DOHH2 (cell line): ENCODE data around the gene RGS3.
A peak's percentile ranks its signal among the peaks of the same experiment; 100 is the strongest.

Experiments used
- H3F3A ChIP-seq: fragments of 200-600 bp; sonication (generic), shearing (Covaris generic); 2 replicates; pipeline ENCODE4 v1.6.0; 2016; ENCODE audit warnings: antibody characterized with exemption, mild to moderate bottlenecking; ENCODE audit not compliant: control insufficient read depth, insufficient read depth
- H3K27ac ChIP-seq: fragments of 200-600 bp; sonication (generic); 2 replicates; pipeline ENCODE4 v1.5.1; 2014; ENCODE audit warnings: low read depth, mild to moderate bottlenecking, low read length, moderate library complexity
- H3K27me3 ChIP-seq: fragments of 200-600 bp; sonication (generic); 2 replicates; pipeline ENCODE4 v1.6.1; 2014; ENCODE audit warnings: mild to moderate bottlenecking, low read length, mixed read lengths; ENCODE audit not compliant: control insufficient read depth
- H3K36me3 ChIP-seq: fragments of 200-600 bp; sonication (generic); 2 replicates; pipeline ENCODE4 v1.6.1; 2014; ENCODE audit warnings: mild to moderate bottlenecking, low read length, moderate library complexity, mixed read lengths; ENCODE audit not compliant: control insufficient read depth
- H3K4me1 ChIP-seq: fragments of 200-600 bp; sonication (generic); 2 replicates; pipeline ENCODE4 v1.6.1; 2014; ENCODE audit warnings: mild to moderate bottlenecking, low read length, mixed read lengths; ENCODE audit not compliant: control insufficient read depth
- H3K4me2 ChIP-seq: fragments of 200-600 bp; sonication (generic); 2 replicates; pipeline ENCODE4 v1.6.0; 2014; ENCODE audit warnings: mild to moderate bottlenecking, low read length, moderate library complexity
- H3K4me3 ChIP-seq: fragments of 200-600 bp; sonication (generic); 2 replicates; pipeline ENCODE4 v1.5.1; 2014; ENCODE audit warnings: mild to moderate bottlenecking, low read length, mixed read lengths
- H3K79me2 ChIP-seq: fragments of 200-600 bp; sonication (generic); 2 replicates; pipeline ENCODE4 v1.6.1; 2014; ENCODE audit warnings: mild to moderate bottlenecking, low read length, mixed read lengths; ENCODE audit not compliant: control insufficient read depth
- H3K9me2 ChIP-seq: fragments of 200-600 bp; sonication (generic); replicated peaks from 2 replicates; pipeline ENCODE4 v1.6.1; 2014; ENCODE audit warnings: mild to moderate bottlenecking, low read length, mixed read lengths; ENCODE audit not compliant: control insufficient read depth
- H3K9me3 ChIP-seq: fragments of 200-600 bp; sonication (generic); 2 replicates; pipeline ENCODE4 v1.6.1; 2014; ENCODE audit warnings: antibody characterized with exemption, low read length, mixed read lengths; ENCODE audit not compliant: control insufficient read depth, insufficient read depth
- H4K20me1 ChIP-seq: fragments of 200-600 bp; sonication (generic); 2 replicates; pipeline ENCODE4 v1.6.0; 2014; ENCODE audit warnings: low read depth, mild to moderate bottlenecking, antibody characterized with exemption, low read length, moderate library complexity; ENCODE audit not compliant: control insufficient read depth, insufficient read depth
- CTCF ChIP-seq: fragments of 200-600 bp; sonication (generic); IDR thresholded peaks from one replicate; pipeline ENCODE4 v1.5.1; 2014; ENCODE audit warnings: antibody characterized with exemption, mild to moderate bottlenecking, low read depth, low read length; ENCODE audit not compliant: poor library complexity, severe bottlenecking
- EZH2phosphoT487 ChIP-seq: fragments of 200-600 bp; sonication (generic); IDR thresholded peaks from 2 replicates; pipeline ENCODE4 v1.6.1; 2017; ENCODE audit warnings: borderline replicate concordance, mild to moderate bottlenecking, antibody characterized with exemption, low read length, moderate library complexity, mixed read lengths

Gene RGS3

GRCh38 chr9:113511047-113511521 lies 47.6 kb downstream of the RGS3 start:
- Histone ChIP-seq H3K9me3 (no peaks in the 10 kb centered on the region), H3K27ac (no peak overlapping the region), H4K20me1 (no peaks in the 10 kb centered on the region), H3K4me1 (peaks cover 11% of the 10 kb centered on the region), H3K79me2 (no peaks in the 10 kb centered on the region), H3K27me3 (no peaks in the 10 kb centered on the region), H3K36me3 (no peaks in the 10 kb centered on the region), H3F3A (no peaks in the 10 kb centered on the region; the same call in 1 of the 2 replicates), H3K4me3 (no peak overlapping the region), H3K9me2 (no peaks in the 10 kb centered on the region), H3K4me2 (no peak overlapping the region)
- TF ChIP-seq EZH2phosphoT487 (no peak), CTCF (no peak)

GRCh38 chr9:113511856-113512761 lies 48.6 kb downstream of the RGS3 start:
- no peaks in the 10 kb centered on the region for H3K36me3 ChIP-seq
- no peaks in the 10 kb centered on the region for H3K27me3 ChIP-seq
- H3K4me3 ChIP-seq, result 0 out of 2 replicates have a peak overlapping the region, but pooled peaks have one; percentile 5
- TF ChIP-seq CTCF (no peak), EZH2phosphoT487 (no peak)
- H3K4me2 ChIP-seq, result peak overlapping the region; percentile 37; the same call in 1 of the 2 replicates
- no peak overlapping the region for H3K27ac ChIP-seq
- no peaks in the 10 kb centered on the region for H3K9me2 ChIP-seq
- no peaks in the 10 kb centered on the region for H3K79me2 ChIP-seq
- no peaks in the 10 kb centered on the region for H3K9me3 ChIP-seq
- H3F3A ChIP-seq, result no peaks in the 10 kb centered on the region; the same call in 1 of the 2 replicates
- no peaks in the 10 kb centered on the region for H4K20me1 ChIP-seq
- peaks cover 18% of the 10 kb centered on the region for H3K4me1 ChIP-seq

GRCh38 chr9:113513111-113513510 lies 49.6 kb downstream of the RGS3 start:
- Histone ChIP-seq H3K27me3 (no peaks in the 10 kb centered on the region), H3F3A (no peaks in the 10 kb centered on the region; the same call in 1 of the 2 replicates), H3K36me3 (no peaks in the 10 kb centered on the region), H3K27ac (no peak overlapping the region), H3K4me2 (no peak overlapping the region), H3K79me2 (no peaks in the 10 kb centered on the region), H3K9me2 (no peaks in the 10 kb centered on the region), H3K9me3 (no peaks in the 10 kb centered on the region), H3K4me3 (no peak overlapping the region), H4K20me1 (no peaks in the 10 kb centered on the region), H3K4me1 (peaks cover 28% of the 10 kb centered on the region)
- no peak for TF ChIP-seq CTCF
- no peak for TF ChIP-seq EZH2phosphoT487
